ENCODE data around the gene FUCA1.
A peak's percentile ranks its signal among the peaks of the same experiment; 100 is the strongest.
"Not testable (repeated sequence)": the region's sequence is repeated elsewhere in the genome, so short reads cannot be mapped to it uniquely, and the experiment has no call there.

The FUCA1 gene

GRCh38 chr1:23834156-23834555 is 33.9 kb downstream of the FUCA1 start:
- not testable (repeated sequence) for DNase-seq

GRCh38 chr1:23827717-23828116 is 40.4 kb downstream of the FUCA1 start:
- DNase-seq: no peak

GRCh38 chr1:23826590-23826989 is 41.5 kb downstream of the FUCA1 start:
- not testable (repeated sequence) for DNase-seq

- DNase-seq: no peak
Measured at GRCh38 chr1:23825762-23826522, 42.1 kb downstream of the FUCA1 start.

- peak; percentile 74 for DNase-seq
Measured at GRCh38 chr1:23825076-23825761, 42.9 kb downstream of the FUCA1 start, which contains the start of gene HMGCL. TSS of gene HMGCL (minus strand) at chr1:23825429. CDS start at chr1:23825415, 14 bp downstream.

GRCh38 chr1:23824711-23825075 is 43.4 kb downstream of the FUCA1 start:
- no peak for DNase-seq

- DNase-seq: no peak
Measured at GRCh38 chr1:23823767-23824166, 44.3 kb downstream of the FUCA1 start.

- no peak for DNase-seq
Measured at GRCh38 chr1:23817633-23818032, 50.5 kb downstream of the FUCA1 start.

GRCh38 chr1:23816906-23817305 is 51.2 kb downstream of the FUCA1 start:
- peak; percentile 28 for DNase-seq

- no peak for DNase-seq
Measured at GRCh38 chr1:23816361-23816760, 51.7 kb downstream of the FUCA1 start.

GRCh38 chr1:23814016-23814415 is 54.1 kb downstream of the FUCA1 start:
- DNase-seq: no peak

- peak; percentile 23 for DNase-seq
Measured at GRCh38 chr1:23810818-23811540, 57.1 kb downstream of the FUCA1 start.

GRCh38 chr1:23809751-23810171 is 58.3 kb downstream of the FUCA1 start:
- peak; percentile 69 for DNase-seq

- DNase-seq: no peak
Measured at GRCh38 chr1:23807453-23807852, 60.6 kb downstream of the FUCA1 start.

GRCh38 chr1:23806280-23806679 is 61.8 kb downstream of the FUCA1 start:
- DNase-seq: no peak

GRCh38 chr1:23805025-23805424 is 63.1 kb downstream of the FUCA1 start:
- no peak for DNase-seq

- DNase-seq: no peak
Measured at GRCh38 chr1:23804183-23804835, 63.8 kb downstream of the FUCA1 start.

GRCh38 chr1:23803674-23804073 is 64.4 kb downstream of the FUCA1 start:
- no peak for DNase-seq

GRCh38 chr1:23802809-23803342 is 65.2 kb downstream of the FUCA1 start:
- DNase-seq: not testable (repeated sequence)

- no peak for DNase-seq
Measured at GRCh38 chr1:23801876-23802275, 66.2 kb downstream of the FUCA1 start.

- no peak for DNase-seq
Measured at GRCh38 chr1:23801338-23801748, 66.7 kb downstream of the FUCA1 start.

- DNase-seq: peak; percentile 68
Measured at GRCh38 chr1:23800400-23801337, 67.4 kb downstream of the FUCA1 start, which contains the start of gene GALE. TSS of gene GALE (minus strand) at chr1:23800754. CDS start at chr1:23799007, 1,747 bp downstream.
